ENCODE results near the gene CHID1. TPM values are rescaled to one million over a fixed set of nuclear protein-coding genes. Genes with fewer than 3 reads are reported as not detected.
A peak's percentile ranks its signal among the peaks of the same experiment; 100 is the strongest.

Gene CHID1
- total and polyA plus RNA-seq, 9 of the 15 experiments (the other 6 are each of a cell fraction or from before 2014, with no cell fraction given): 15.1 to 108 (median 39.8) TPM

- TF ChIP-seq, protein P1, sequence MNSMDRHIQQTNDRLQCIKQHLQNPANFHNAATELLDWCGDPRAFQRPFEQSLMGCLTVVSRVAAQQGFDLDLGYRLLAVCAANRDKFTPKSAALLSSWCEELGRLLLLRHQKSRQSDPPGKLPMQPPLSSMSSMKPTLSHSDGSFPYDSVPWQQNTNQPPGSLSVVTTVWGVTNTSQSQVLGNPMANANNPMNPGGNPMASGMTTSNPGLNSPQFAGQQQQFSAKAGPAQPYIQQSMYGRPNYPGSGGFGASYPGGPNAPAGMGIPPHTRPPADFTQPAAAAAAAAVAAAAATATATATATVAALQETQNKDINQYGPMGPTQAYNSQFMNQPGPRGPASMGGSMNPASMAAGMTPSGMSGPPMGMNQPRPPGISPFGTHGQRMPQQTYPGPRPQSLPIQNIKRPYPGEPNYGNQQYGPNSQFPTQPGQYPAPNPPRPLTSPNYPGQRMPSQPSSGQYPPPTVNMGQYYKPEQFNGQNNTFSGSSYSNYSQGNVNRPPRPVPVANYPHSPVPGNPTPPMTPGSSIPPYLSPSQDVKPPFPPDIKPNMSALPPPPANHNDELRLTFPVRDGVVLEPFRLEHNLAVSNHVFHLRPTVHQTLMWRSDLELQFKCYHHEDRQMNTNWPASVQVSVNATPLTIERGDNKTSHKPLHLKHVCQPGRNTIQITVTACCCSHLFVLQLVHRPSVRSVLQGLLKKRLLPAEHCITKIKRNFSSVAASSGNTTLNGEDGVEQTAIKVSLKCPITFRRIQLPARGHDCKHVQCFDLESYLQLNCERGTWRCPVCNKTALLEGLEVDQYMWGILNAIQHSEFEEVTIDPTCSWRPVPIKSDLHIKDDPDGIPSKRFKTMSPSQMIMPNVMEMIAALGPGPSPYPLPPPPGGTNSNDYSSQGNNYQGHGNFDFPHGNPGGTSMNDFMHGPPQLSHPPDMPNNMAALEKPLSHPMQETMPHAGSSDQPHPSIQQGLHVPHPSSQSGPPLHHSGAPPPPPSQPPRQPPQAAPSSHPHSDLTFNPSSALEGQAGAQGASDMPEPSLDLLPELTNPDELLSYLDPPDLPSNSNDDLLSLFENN (IDR thresholded peaks at IDR 0.05; ENCODE audit: low read depth in 2 of 2, low read length in 2 of 2): peak in 1 of 2 experiments; percentile 77; a peak in 2 of 4 replicates
- TF ChIP-seq, protein P2, sequence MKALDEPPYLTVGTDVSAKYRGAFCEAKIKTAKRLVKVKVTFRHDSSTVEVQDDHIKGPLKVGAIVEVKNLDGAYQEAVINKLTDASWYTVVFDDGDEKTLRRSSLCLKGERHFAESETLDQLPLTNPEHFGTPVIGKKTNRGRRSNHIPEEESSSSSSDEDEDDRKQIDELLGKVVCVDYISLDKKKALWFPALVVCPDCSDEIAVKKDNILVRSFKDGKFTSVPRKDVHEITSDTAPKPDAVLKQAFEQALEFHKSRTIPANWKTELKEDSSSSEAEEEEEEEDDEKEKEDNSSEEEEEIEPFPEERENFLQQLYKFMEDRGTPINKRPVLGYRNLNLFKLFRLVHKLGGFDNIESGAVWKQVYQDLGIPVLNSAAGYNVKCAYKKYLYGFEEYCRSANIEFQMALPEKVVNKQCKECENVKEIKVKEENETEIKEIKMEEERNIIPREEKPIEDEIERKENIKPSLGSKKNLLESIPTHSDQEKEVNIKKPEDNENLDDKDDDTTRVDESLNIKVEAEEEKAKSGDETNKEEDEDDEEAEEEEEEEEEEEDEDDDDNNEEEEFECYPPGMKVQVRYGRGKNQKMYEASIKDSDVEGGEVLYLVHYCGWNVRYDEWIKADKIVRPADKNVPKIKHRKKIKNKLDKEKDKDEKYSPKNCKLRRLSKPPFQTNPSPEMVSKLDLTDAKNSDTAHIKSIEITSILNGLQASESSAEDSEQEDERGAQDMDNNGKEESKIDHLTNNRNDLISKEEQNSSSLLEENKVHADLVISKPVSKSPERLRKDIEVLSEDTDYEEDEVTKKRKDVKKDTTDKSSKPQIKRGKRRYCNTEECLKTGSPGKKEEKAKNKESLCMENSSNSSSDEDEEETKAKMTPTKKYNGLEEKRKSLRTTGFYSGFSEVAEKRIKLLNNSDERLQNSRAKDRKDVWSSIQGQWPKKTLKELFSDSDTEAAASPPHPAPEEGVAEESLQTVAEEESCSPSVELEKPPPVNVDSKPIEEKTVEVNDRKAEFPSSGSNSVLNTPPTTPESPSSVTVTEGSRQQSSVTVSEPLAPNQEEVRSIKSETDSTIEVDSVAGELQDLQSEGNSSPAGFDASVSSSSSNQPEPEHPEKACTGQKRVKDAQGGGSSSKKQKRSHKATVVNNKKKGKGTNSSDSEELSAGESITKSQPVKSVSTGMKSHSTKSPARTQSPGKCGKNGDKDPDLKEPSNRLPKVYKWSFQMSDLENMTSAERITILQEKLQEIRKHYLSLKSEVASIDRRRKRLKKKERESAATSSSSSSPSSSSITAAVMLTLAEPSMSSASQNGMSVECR (CRISPR knock-in tag; IDR thresholded peaks at IDR 0.05): peak; percentile 97
- peak; percentile 88 for TF ChIP-seq SIN3B (IDR thresholded peaks at IDR 0.05; ENCODE audit: low read depth)
These were observed 68.1 kb downstream of the CHID1 start, which contains the start of the genes POLR2L and TSPAN4 (continued) for GRCh38 chr11:842370-843002.
